ENCODE data around the gene NIPSNAP3A. TPM values are rescaled to one million over a fixed set of nuclear protein-coding genes. Genes with fewer than 3 reads are reported as not detected.
"Not testable (repeated sequence)": the region's sequence is repeated elsewhere in the genome, so short reads cannot be mapped to it uniquely, and the experiment has no call there.

NIPSNAP3A gene
- polyA plus RNA-seq (2012; ENCODE audit: insufficient read depth, insufficient read length, low read depth) = 4.0 TPM

DNA sequence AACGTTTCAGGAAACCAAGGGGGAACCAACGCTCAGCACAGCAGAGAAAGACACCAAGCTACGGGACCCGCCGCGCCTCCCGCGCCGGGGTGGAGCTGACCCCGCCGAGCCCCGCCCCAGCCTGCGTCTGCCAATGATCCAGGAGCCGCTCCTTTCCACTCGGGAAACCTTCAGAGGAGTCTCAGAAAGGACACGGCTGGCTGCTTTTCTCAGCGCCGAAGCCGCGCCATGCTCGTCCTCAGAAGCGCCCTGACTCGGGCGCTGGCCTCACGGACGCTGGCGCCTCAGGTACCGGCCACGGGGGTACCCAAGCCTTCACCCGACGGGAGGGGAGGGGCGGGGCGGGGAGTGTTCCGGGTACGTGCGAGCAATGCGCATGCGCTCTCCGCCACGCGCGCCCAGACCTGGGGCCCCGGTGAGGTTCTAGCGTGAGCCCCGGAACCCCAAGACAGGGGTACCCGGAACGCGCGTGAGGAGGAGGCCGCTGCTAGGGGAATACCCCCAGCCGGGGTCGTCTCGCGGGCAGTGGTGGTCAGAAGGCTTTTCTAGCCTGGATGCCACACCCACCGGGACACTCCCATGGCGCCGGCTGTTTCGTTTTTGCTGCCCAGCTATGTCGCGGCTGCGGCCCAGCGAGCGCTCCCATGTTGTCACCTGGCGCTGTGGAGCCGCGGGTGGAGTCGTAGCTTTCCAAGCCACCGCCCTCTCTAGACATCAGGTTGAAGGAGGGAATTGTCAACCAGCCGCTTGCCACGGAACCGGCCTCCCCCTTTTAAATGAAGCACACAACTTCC lies at the start of gene NIPSNAP3A:
NIPSNAP3A (plus strand) TSS at position 119 of the 794 bp plus-strand sequence; CDS start at position 229, 110 bp downstream.
- peak; percentile 84 for DNase-seq
- Histone ChIP-seq H3K9me3 (no peaks in the 10 kb centered on the region), H3K27me3 (no peaks in the 10 kb centered on the region), H3K36me3 (no peaks in the 10 kb centered on the region), H3K4me1 (no peaks in the 10 kb centered on the region), H3K4me3 (ENCODE audit: low read depth, low read length) (peak within 1 kb of the TSS; percentile 85)
- TF ChIP-seq, protein P1, sequence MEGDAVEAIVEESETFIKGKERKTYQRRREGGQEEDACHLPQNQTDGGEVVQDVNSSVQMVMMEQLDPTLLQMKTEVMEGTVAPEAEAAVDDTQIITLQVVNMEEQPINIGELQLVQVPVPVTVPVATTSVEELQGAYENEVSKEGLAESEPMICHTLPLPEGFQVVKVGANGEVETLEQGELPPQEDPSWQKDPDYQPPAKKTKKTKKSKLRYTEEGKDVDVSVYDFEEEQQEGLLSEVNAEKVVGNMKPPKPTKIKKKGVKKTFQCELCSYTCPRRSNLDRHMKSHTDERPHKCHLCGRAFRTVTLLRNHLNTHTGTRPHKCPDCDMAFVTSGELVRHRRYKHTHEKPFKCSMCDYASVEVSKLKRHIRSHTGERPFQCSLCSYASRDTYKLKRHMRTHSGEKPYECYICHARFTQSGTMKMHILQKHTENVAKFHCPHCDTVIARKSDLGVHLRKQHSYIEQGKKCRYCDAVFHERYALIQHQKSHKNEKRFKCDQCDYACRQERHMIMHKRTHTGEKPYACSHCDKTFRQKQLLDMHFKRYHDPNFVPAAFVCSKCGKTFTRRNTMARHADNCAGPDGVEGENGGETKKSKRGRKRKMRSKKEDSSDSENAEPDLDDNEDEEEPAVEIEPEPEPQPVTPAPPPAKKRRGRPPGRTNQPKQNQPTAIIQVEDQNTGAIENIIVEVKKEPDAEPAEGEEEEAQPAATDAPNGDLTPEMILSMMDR (IDR thresholded peaks at IDR 0.05; ENCODE audit: low read depth, low read length) = no peak

DNA sequence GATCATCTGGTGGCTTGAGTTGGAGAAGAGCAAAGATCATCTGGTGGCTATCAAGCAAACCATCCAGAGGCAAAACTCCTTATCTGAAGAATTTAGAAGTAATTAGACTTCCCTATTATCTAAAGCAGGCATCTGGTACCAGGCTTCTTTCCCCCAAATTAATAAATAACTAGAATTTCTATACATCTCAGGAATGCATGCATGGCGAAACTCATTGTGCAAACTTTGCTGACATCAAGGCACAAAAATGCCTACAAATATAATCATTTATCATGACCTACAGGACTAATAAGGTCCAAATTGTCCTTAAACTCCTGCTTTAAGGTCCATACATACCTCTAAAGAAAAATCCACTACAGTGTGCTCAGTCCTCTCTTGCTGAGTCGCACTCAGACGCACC lies 47.2 kb upstream of the NIPSNAP3A start:
- TF ChIP-seq, protein P1 (IDR thresholded peaks at IDR 0.05; ENCODE audit: low read depth, low read length) = no peak
- H3K4me3 ChIP-seq (ENCODE audit: low read depth, low read length) = no peak overlapping the region
- DNase-seq = no peak

DNA sequence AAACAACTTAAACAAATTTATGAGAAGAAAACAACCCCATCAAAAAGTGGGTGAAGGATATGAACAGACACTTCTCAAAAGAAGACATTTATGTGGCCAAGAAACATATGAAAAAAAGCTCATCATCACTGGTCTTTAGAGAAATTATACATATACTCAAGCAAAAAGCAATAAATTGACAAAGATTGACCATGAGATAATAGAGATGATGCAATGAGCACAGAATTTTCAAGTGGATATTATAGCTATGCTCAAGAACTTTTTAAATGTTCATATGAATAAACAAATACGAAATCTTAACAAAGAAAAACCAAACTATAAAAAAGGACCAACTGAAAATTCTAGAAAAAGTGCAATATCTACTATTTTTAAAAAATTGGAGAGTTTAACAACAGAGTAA lies 38.7 kb upstream of the NIPSNAP3A start:
- H3K36me3 ChIP-seq; H3K27me3 ChIP-seq; DNase-seq; H3K4me1 ChIP-seq; H3K9me3 ChIP-seq; H3K4me3 ChIP-seq (ENCODE audit: low read depth, low read length): not testable (repeated sequence)

More for the DNA sequence above, 47.2 kb upstream of the NIPSNAP3A start:
- H3K36me3 ChIP-seq = no peaks in the 10 kb centered on the region
- no peaks in the 10 kb centered on the region for H3K4me1 ChIP-seq
- no peaks in the 10 kb centered on the region for H3K27me3 ChIP-seq
- no peaks in the 10 kb centered on the region for H3K9me3 ChIP-seq

DNA sequence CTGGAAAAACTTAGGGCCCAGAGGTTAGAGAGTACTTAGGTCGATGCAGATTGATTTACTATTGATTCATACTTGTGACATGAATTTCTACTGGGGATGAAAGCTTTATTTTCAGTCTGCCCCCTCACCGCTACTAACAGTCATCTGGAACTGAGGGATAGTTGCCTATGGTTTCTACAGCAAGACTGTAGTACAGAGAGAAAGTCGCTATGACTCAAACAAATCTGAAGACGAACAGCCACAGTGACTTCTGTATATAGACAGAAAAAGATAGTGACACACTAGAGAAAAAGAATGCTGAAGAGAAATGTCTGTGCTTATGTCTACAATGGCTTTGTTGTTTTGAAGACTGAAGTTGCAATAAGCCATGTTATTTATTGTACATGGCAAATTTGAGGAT lies 35.9 kb upstream of the NIPSNAP3A start:
- TF ChIP-seq, protein P1 (IDR thresholded peaks at IDR 0.05; ENCODE audit: low read depth, low read length) = no peak
- no peaks in the 10 kb centered on the region for H3K36me3 ChIP-seq
- no peak for DNase-seq
- H3K4me1 ChIP-seq = no peaks in the 10 kb centered on the region
- no peaks in the 10 kb centered on the region for H3K27me3 ChIP-seq
- H3K9me3 ChIP-seq = no peaks in the 10 kb centered on the region
- H3K4me3 ChIP-seq (ENCODE audit: low read depth, low read length) = no peak overlapping the region

DNA sequence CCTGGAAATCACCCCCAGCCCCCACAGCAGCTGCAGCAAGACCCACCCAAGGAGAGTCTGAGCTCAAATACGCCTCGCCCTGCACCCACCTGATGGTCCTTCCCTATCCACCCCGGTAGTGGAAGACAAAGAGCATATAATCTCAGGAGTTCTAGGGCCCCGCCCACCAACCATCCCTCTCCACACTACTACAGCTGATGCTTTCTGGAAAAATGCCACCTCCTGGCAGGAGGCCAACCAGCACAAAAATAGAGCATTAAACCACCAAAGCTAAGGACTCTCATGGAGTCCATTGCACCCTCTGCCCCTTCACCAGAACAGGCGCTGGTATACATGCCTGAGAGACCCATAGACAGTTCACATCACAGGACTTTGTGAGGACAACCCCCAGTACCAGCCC lies 22.5 kb upstream of the NIPSNAP3A start:
- peaks cover 4% of the 10 kb centered on the region; the same call in 1 of the 2 replicates for H3K27me3 ChIP-seq
- H3K4me3 ChIP-seq (ENCODE audit: low read depth, low read length) = no peak overlapping the region
- TF ChIP-seq, protein P1 (IDR thresholded peaks at IDR 0.05; ENCODE audit: low read depth, low read length) = no peak
- peak; percentile 19 for DNase-seq
- H3K4me1 ChIP-seq = no peaks in the 10 kb centered on the region
- H3K36me3 ChIP-seq = no peaks in the 10 kb centered on the region
- H3K9me3 ChIP-seq = no peaks in the 10 kb centered on the region

DNA sequence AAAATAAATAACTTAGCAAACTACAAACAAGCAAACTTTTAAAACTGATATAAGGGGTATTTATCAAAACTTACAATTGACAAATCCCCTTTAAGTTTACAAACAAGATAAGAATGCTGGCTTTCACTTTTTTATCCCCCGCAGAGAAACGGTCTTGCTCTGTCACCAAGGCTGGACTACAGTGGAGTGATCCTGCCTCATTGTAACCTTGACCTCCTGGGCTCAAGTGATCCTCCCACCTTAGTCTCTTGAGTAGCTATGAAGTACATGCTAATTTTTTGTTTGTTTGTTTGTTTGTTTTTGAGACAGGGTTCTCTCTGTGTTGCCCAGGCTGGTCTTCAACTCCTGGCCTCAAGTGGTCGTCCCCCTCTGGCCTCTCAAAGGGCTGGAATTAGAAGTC lies 9.0 kb upstream of the NIPSNAP3A start:
- Histone ChIP-seq H3K36me3 (no peaks in the 10 kb centered on the region), H3K27me3 (0 out of 2 replicates have a peak, but pooled peaks cover 4% of the 10 kb centered on the region), H3K4me1 (no peaks in the 10 kb centered on the region), H3K9me3 (no peaks in the 10 kb centered on the region), H3K4me3 (ENCODE audit: low read depth, low read length) (no peak overlapping the region)
- no peak for DNase-seq
- TF ChIP-seq, protein P1 (IDR thresholded peaks at IDR 0.05; ENCODE audit: low read depth, low read length) = no peak
